ENCODE results near the gene SLC16A3.

DNA sequence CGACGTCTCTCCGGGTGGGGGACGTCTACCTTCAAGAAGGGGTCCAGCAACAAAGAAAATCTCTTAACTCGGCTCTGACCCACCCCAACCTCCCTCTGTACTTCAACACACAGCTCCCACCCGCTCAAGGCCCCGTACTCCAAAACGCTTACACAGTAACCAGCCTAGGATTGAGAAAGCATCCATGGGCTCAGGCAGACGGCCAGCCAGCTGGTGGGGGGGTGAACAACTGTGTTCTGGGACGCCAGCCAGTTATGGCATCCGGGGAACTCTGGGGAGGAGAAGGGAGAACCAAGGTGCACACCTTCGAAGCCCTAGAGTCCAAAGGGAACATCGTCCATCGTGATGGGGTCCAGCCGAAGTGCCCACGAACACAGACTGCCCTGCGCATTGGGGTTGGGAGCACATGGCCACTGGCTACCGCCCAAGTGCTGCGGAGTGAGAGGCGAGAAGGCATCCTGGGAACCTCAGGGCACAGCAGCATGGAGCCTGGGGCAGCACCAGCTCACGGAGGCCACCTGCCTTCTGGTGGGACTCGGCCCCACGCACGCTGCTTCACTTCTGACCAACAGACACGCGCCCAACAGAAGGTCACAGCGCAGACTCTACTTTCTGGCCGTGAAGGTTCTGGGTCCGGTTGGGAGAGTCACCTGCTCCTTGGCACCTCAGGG lies 14.3 kb downstream of the SLC16A3 start:
- TF ChIP-seq, protein P1, sequence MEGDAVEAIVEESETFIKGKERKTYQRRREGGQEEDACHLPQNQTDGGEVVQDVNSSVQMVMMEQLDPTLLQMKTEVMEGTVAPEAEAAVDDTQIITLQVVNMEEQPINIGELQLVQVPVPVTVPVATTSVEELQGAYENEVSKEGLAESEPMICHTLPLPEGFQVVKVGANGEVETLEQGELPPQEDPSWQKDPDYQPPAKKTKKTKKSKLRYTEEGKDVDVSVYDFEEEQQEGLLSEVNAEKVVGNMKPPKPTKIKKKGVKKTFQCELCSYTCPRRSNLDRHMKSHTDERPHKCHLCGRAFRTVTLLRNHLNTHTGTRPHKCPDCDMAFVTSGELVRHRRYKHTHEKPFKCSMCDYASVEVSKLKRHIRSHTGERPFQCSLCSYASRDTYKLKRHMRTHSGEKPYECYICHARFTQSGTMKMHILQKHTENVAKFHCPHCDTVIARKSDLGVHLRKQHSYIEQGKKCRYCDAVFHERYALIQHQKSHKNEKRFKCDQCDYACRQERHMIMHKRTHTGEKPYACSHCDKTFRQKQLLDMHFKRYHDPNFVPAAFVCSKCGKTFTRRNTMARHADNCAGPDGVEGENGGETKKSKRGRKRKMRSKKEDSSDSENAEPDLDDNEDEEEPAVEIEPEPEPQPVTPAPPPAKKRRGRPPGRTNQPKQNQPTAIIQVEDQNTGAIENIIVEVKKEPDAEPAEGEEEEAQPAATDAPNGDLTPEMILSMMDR (IDR thresholded peaks at IDR 0.05) = no peak
- TF ChIP-seq POLR2A (IDR thresholded peaks at IDR 0.05) (no peak), POLR2AphosphoS5 (IDR thresholded peaks at IDR 0.05) (peak in 1 of 3 donors; percentile 57)

All from breast epithelium (tissue), 3 donors.